Endothelial cell of umbilical vein (primary cell): ENCODE data around the gene KRR1. TPM values are rescaled to one million over a fixed set of nuclear protein-coding genes. Genes with fewer than 3 reads are reported as not detected.

Source experiments
- BruUV-seq: library from RNA; stranded (reverse); fragments of 400-500 nt; replicated peaks from 2 replicates; lab custom pipeline; 2021; lab: Mats Ljungman, UMichigan
- CTCF ChIA-PET: fragments of 300-600, 350-600 bp; sonication (Branson Sonifier 250); formaldehyde crosslinking; loops from one replicate; lab custom pipeline; 2021; ENCODE audit warnings: antibody characterized with exemption, inconsistent platforms; lab: Charles Lee
- POLR2A ChIA-PET: fragments of 300-600, 350-600 bp; sonication (Branson Sonifier 250); formaldehyde crosslinking; loops from one replicate; lab custom pipeline; 2021; ENCODE audit warnings: antibody characterized with exemption, inconsistent platforms; lab: Charles Lee
- DNase-seq: peaks from one replicate; pipeline ENCODE4 v3.0.0-alpha.2; 2011; ENCODE audit warnings: low read depth, low spot score
- FAIRE-seq: peaks from 2 replicates; lab custom pipeline; 2011; peaks lifted over from hg19 to GRCh38; lab: Jason Lieb, UNC
- H2AFZ ChIP-seq: 2 replicates; pipeline ENCODE4 v1.6.0; 2012; ENCODE audit warnings: low read depth, low read length, control low read depth, inconsistent platforms
- H3K27ac ChIP-seq: 2 replicates; pipeline ENCODE4 v1.5.1; 2011; ENCODE audit warnings: low read depth, mild to moderate bottlenecking, control low read depth, low read length, moderate library complexity; ENCODE audit not compliant: insufficient read depth
- H3K27me3 ChIP-seq, 2 experiments: 2 replicates each; pipeline versions ENCODE4 v1.6.0 to v1.6.1; 2011; ENCODE audit warnings: low read length in 2 of 2, mixed read lengths in 1 of 2; ENCODE audit not compliant: control insufficient read depth in 2 of 2, insufficient read depth in 2 of 2
- H3K36me3 ChIP-seq, 2 experiments: 2 replicates in 1 of 2; 3 replicates in 1 of 2; pipeline ENCODE4 v1.5.1; 2011; ENCODE audit warnings: low read length in 2 of 2, mild to moderate bottlenecking in 1 of 2, moderate library complexity in 1 of 2; ENCODE audit not compliant: control insufficient read depth in 2 of 2, insufficient read depth in 2 of 2; ENCODE audit errors: extremely low read depth in 1 of 2
- H3K4me1 ChIP-seq: 3 replicates; pipeline ENCODE4 v1.5.1; 2011; ENCODE audit warnings: mild to moderate bottlenecking, low read length; ENCODE audit not compliant: control insufficient read depth, insufficient read depth; ENCODE audit errors: extremely low read depth
- H3K4me2 ChIP-seq: 2 replicates; pipeline ENCODE4 v1.6.1; 2011; ENCODE audit warnings: low read length, control low read depth, mixed read lengths; ENCODE audit not compliant: insufficient read depth
- H3K4me3 ChIP-seq, 3 experiments: fragments of 200-600 bp in 1 of 3; sonication (generic), shearing (Covaris generic) in 1 of 3; replicated peaks in 1 of 3; 2 replicates each; pipeline ENCODE4 v1.5.1; 2011 to 2016; ENCODE audit warnings: control low read depth in 3 of 3, low read length in 3 of 3, mild to moderate bottlenecking in 2 of 3, inconsistent platforms in 1 of 3, low read depth in 1 of 3, moderate library complexity in 1 of 3; ENCODE audit not compliant: insufficient read depth in 1 of 3
- H3K79me2 ChIP-seq: 2 replicates; pipeline ENCODE4 v1.6.0; 2012; ENCODE audit warnings: low read length, inconsistent platforms; ENCODE audit not compliant: control insufficient read depth, insufficient read depth
- H3K9ac ChIP-seq: replicated peaks from 2 replicates; pipeline ENCODE3; 2011; ENCODE audit warnings: low read length, control low read depth; ENCODE audit not compliant: insufficient read depth; ENCODE audit errors: extremely low read depth
- H3K9me1 ChIP-seq: replicated peaks from 3 replicates; pipeline ENCODE4 v1.6.0; 2011; ENCODE audit warnings: mild to moderate bottlenecking, low read length; ENCODE audit not compliant: control insufficient read depth, insufficient read depth; ENCODE audit errors: extremely low read depth
- H3K9me3 ChIP-seq: replicated peaks from 2 replicates; pipeline ENCODE4 v1.5.1; 2012; ENCODE audit warnings: low read length, inconsistent platforms; ENCODE audit not compliant: control insufficient read depth, insufficient read depth
- H4K20me1 ChIP-seq: replicated peaks from 2 replicates; pipeline ENCODE3; 2011; ENCODE audit warnings: mild to moderate bottlenecking, low read length; ENCODE audit not compliant: control insufficient read depth, insufficient read depth; ENCODE audit errors: extremely low read depth
- EZH2 ChIP-seq: IDR thresholded peaks from 2 replicates; pipeline ENCODE4 v1.6.1; 2012; ENCODE audit warnings: borderline replicate concordance, low read depth, mild to moderate bottlenecking, moderate library complexity, low read length, inconsistent platforms; ENCODE audit not compliant: severe bottlenecking
- FOS ChIP-seq: IDR thresholded peaks from 2 replicates; pipeline ENCODE4 v1.6.1; 2011; ENCODE audit warnings: mild to moderate bottlenecking, low read length, moderate library complexity, borderline replicate concordance; ENCODE audit not compliant: insufficient read depth
- GATA2 ChIP-seq: IDR thresholded peaks from 2 replicates; pipeline ENCODE4 v1.7.0; 2011; ENCODE audit warnings: low read depth, mild to moderate bottlenecking, moderate library complexity, mixed read lengths, low read length; ENCODE audit not compliant: insufficient read length, insufficient read depth
- JUN ChIP-seq: IDR thresholded peaks from 2 replicates; pipeline ENCODE4 v1.6.1; 2011; ENCODE audit warnings: borderline replicate concordance, low read depth; ENCODE audit not compliant: insufficient read length, insufficient read depth
- MYC ChIP-seq: IDR thresholded peaks from one replicate; pipeline ENCODE4 v1.6.1; 2011; ENCODE audit warnings: mild to moderate bottlenecking, low read depth, low read length
- POLR2A ChIP-seq: IDR thresholded peaks from 2 replicates; pipeline ENCODE4 v1.6.1; 2012; ENCODE audit warnings: low read depth, mild to moderate bottlenecking, control low read depth, low read length
- POLR2AphosphoS5 ChIP-seq: IDR thresholded peaks from 2 replicates; pipeline ENCODE4 v1.6.1; 2012; ENCODE audit warnings: low read depth, mild to moderate bottlenecking, control low read depth, low read length, moderate library complexity; ENCODE audit not compliant: insufficient read depth
- dilution Hi-C: fragments of 300-500 bp; cut with MboI; formaldehyde crosslinking; loops from one replicate; pipeline ENCODE4 v1.15.0; 2019; ENCODE audit warnings: low sequenced_read_pairs; ENCODE audit not compliant: extremely low pct_ligation_motif_present
- intact Hi-C: fragments of 100-400 bp; cut with micrococcal nuclease; formaldehyde crosslinking; loops from one replicate; pipeline ENCODE4 v1.10.0; 2022
- polyA plus RNA-seq, 4 experiments: library from polyadenylated mRNA; depleted of rRNA in 3 of 4; stranded (reverse) in 3 of 4; unstranded in 1 of 4; fragments of >200 nt; gene quantifications; 2 replicates each; pipeline versions ENCODE4 v1.2.1 to v1.2.3, GENCODE V29; 2011 to 2012; ENCODE audit warnings: missing spikeins in 1 of 4
- total RNA-seq: library from RNA; stranded (reverse); gene quantifications from 2 replicates; pipeline ENCODE4 v1.2.3, GENCODE V29; 2021
- TF ChIP-seq, protein P1 (sequence below), 2 donors: IDR thresholded peaks; 1 replicate in 1 of 2; 2 replicates in 1 of 2; pipeline ENCODE4 v1.5.1; 2011; ENCODE audit warnings: low read length in 2 of 2, mild to moderate bottlenecking in 2 of 2, moderate library complexity in 2 of 2, control low read depth in 1 of 2, inconsistent platforms in 1 of 2, low read depth in 1 of 2; ENCODE audit not compliant: insufficient read depth in 1 of 2; ENCODE audit errors: extremely low read depth in 1 of 2
- TF ChIP-seq, protein P2 (sequence below): IDR thresholded peaks from 2 replicates; pipeline ENCODE4 v1.6.1; 2011; ENCODE audit not compliant: insufficient read depth, insufficient read length

KRR1 gene
- total and polyA plus RNA-seq, 2 donors (not counting 3 experiments of a cell fraction or from before 2014, with no cell fraction given): 5.9 to 49.3 TPM

- Histone ChIP-seq H3K9ac (no peak overlapping the region), H3K27ac (no peak overlapping the region), H3K9me3 (no peaks in the 10 kb centered on the region), H3K27me3 (peaks cover 0 to 4% of the 10 kb centered on the region in 2 experiments), H3K4me1 (no peaks in the 10 kb centered on the region), H3K4me2 (no peak overlapping the region), H3K79me2 (no peaks in the 10 kb centered on the region), H2AFZ (no peak overlapping the region), H3K4me3 (no peak overlapping the region), H3K9me1 (no peaks in the 10 kb centered on the region), H3K36me3 (no peaks in the 10 kb centered on the region), H4K20me1 (no peaks in the 10 kb centered on the region)
- POLR2A ChIA-PET: no interaction called here
- no TSS peak for BruUV-seq
- TF ChIP-seq, protein P1, sequence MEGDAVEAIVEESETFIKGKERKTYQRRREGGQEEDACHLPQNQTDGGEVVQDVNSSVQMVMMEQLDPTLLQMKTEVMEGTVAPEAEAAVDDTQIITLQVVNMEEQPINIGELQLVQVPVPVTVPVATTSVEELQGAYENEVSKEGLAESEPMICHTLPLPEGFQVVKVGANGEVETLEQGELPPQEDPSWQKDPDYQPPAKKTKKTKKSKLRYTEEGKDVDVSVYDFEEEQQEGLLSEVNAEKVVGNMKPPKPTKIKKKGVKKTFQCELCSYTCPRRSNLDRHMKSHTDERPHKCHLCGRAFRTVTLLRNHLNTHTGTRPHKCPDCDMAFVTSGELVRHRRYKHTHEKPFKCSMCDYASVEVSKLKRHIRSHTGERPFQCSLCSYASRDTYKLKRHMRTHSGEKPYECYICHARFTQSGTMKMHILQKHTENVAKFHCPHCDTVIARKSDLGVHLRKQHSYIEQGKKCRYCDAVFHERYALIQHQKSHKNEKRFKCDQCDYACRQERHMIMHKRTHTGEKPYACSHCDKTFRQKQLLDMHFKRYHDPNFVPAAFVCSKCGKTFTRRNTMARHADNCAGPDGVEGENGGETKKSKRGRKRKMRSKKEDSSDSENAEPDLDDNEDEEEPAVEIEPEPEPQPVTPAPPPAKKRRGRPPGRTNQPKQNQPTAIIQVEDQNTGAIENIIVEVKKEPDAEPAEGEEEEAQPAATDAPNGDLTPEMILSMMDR (IDR thresholded peaks at IDR 0.05; ENCODE audit: extremely low read depth in 1 of 2, insufficient read depth in 1 of 2, low read depth in 1 of 2, low read length in 2 of 2): no peak
- no peak for TF ChIP-seq GATA2
- no peak for TF ChIP-seq EZH2
- no peak for TF ChIP-seq MYC
- TF ChIP-seq FOS: no peak
- no peak for TF ChIP-seq POLR2AphosphoS5
- TF ChIP-seq, protein P2, sequence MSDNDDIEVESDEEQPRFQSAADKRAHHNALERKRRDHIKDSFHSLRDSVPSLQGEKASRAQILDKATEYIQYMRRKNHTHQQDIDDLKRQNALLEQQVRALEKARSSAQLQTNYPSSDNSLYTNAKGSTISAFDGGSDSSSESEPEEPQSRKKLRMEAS: no peak
- TF ChIP-seq POLR2A: no peak
- no peak for TF ChIP-seq JUN
- DNase-seq (no peak), FAIRE-seq (no peak)
- dilution Hi-C loops (no loop called here), intact Hi-C loops (no loop called here)
- CTCF ChIA-PET: interaction anchor here (0.9 to 2.5 kb wide), 3 partner anchors 10 to 61 kb away, joined by 3 to 7 read pairs (median 3); partner anchors contain the start of gene GLIPR1L2
Observed at GRCh38 chr12:75452675-75453330, 58.6 kb downstream of the KRR1 start.
